GM04504 (cell line): ENCODE results near the gene RPS6KA5.
A peak's percentile ranks its signal among the peaks of the same experiment; 100 is the strongest.
"Not testable (repeated sequence)": the region's sequence is repeated elsewhere in the genome, so short reads cannot be mapped to it uniquely, and the experiment has no call there.

ENCODE experiments used
- DNase-seq: peaks from one replicate; pipeline ENCODE4 v3.0.0-alpha.2; 2012; ENCODE audit warnings: low read depth

Gene RPS6KA5

GRCh38 chr14:91065266-91065665 is 4.8 kb upstream of the RPS6KA5 start:
- no peak for DNase-seq

DNA sequence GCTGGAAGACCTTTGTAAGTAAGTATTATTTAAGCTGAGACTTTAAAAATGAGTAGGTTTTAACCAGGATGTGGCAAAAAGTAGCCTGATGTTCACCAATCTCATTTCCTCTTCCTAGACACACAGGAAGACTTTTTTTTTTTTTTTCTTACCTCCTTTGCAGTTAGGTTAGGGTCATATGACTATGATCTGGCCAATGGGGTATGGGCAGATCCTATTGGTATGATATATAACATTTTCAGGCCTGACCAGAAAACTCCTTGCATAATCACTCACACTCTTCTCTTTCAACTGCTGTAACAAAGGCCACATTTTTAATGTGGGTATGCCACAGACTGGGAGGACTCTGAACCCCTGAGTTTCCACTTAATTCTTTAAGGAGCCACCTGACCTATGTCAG is 2.7 kb upstream of the RPS6KA5 start:
- no peak for DNase-seq

- DNase-seq, result no peak
Measured at GRCh38 chr14:91062600-91062999, 2.2 kb upstream of the RPS6KA5 start.

- DNase-seq, result no peak
Measured at GRCh38 chr14:91061056-91061887, 831 bp upstream of the RPS6KA5 start.

DNA sequence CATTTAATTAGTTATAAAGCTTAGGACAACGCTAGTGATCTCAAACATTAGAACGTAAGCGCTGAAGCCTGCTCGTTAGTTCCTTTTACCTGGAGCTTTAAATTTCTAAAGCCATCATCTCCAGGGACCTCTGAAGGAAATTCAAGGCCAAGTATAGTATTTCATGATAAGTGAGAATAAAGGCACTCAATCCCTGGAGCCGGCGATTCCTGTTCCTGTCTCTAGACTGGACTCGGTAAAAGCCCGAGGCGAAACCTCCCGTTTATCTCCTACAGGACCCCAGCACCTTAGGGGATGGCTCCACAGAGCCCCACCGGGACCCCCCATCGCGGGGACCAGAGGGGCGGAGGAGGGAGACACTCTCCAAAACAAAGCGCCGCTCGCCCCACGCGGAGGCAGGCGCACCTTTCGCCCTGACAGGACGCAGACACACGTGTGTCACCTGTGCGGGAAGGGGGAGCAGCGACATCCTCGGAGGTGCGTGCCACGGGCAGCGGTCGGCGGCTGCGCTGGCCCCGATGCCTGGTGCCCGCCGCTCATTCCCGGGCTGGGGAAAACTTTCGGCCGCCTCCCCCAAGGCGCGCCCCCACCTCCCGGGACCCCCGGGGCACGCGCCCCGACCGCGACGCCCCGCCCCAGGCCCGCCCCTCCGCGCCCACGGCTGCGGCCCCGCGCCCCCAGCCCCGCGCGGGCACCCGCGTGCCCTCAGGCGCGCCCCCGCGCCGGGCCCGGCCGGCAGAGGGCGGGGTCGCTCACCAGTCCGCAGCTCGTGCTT is 678 bp downstream of the RPS6KA5 start:
- DNase-seq, result no peak

DNA sequence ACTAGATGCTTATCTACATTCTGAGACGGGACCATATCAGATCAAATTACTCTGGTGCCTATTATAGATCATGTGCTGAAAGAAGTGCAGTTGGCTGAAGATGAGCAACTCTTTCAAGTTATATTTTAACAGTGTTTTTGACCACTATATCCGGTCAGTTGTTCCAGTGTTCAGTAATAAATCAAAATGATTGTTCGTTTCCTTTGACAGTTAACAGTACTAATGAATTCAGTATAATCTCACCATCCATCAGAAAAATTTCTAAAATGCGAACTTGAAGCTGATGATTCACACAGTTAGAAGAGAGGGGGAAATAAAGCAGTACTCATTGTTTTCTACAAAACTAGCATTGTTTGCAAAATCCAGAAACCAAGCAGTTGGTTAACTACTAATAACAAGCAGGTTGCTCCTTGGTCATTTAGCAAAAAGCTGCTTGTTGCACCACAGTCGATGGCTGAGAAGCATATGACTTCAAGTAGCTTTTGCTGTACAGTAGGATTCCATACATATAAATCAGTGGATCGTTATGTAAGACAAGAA is 2.3 kb downstream of the RPS6KA5 start:
- DNase-seq, result no peak

GRCh38 chr14:91056361-91056760 is 4.1 kb downstream of the RPS6KA5 start:
- DNase-seq, result no peak

GRCh38 chr14:91055016-91055415 is 5.4 kb downstream of the RPS6KA5 start:
- no peak for DNase-seq

DNA sequence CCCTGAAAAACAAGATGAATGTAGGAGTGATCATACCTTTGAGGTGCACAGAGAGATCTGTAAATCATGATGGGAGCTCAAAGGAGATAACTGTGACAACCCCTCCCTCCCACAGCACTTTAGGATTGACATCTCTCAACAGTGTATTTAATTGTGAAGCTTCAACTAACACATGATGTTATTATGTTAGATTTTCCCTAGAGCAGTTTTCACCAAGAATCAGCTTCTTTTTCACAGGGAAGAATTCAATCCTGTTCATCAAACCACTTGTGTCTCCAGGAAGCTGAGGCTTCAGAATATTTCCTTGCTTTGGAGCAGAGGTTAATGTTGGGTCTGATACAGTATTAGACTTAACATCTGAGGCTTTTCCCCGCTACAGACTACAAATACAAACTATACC is 11.8 kb downstream of the RPS6KA5 start:
- no peak for DNase-seq

- DNase-seq, result no peak
Measured at GRCh38 chr14:91048265-91048664, 12.2 kb downstream of the RPS6KA5 start.

- no peak for DNase-seq
Measured at GRCh38 chr14:91047174-91047753, 13.2 kb downstream of the RPS6KA5 start.

- no peak for DNase-seq
Measured at GRCh38 chr14:91046488-91047072, 13.9 kb downstream of the RPS6KA5 start.

DNA sequence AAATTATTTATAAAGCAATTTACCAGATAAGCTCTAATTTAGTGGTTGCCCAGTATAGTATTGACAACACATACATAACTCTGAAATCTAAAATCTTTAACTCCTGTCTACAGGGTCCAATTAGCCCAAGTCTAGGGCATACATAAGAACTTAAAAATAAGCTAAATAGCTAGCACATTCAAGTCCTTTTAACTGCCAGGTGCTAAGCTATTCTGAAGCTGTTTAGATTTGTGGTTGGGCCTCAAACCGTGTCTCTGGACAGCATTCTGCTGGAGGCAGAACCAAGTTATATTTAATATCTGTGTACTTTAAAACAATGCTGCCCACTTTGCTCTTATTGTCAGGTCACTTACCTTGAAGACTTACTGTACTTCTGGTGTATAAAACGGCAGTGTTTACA is 19.0 kb downstream of the RPS6KA5 start:
- DNase-seq, result no peak

GRCh38 chr14:91040545-91040944 is 19.9 kb downstream of the RPS6KA5 start:
- no peak for DNase-seq

GRCh38 chr14:91038439-91038838 is 22.0 kb downstream of the RPS6KA5 start:
- peak; percentile 8 for DNase-seq

GRCh38 chr14:91036741-91037469 is 23.5 kb downstream of the RPS6KA5 start:
- no peak for DNase-seq

DNA sequence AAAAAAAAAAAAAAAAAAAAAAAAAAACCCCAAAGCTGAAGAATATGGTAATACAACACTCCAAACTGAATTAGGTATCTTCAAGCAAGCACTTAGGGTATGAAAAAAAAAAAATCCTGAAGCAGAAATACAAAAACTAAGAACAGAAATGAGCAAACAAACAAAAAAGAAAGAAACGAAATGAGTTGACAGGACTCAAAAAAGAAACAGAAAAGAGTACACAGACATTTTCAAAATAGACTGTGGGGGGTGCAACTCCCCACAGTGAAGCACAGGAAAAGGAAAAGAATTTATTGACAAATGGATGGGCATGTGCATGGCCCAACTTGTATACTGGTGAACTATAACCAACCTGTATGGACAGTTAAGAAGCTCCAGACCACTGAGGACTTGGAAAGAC is 24.6 kb downstream of the RPS6KA5 start:
- no peak for DNase-seq

GRCh38 chr14:91034379-91034778 is 26.1 kb downstream of the RPS6KA5 start:
- DNase-seq, result not testable (repeated sequence)

DNA sequence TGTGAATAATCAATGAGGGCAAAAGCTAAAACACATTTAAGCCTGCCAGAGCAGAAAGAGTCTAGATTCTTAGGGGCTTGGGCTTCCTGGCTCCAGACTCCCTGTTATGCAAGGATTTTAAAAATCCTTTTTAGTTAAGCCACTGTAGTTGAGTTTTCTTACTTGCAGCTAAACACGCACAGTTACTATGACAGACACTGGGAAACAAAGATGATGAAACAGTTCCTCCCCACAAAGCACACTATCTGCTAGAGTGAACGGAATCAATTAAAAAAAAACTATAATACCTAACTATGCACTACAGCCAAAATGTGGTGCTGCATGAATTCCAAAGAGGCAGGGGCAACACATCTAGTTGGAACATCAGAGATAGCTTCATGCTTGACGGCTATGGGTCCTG is 28.2 kb downstream of the RPS6KA5 start:
- no peak for DNase-seq

GRCh38 chr14:91031666-91032065 is 28.8 kb downstream of the RPS6KA5 start:
- no peak for DNase-seq

- no peak for DNase-seq
Measured at GRCh38 chr14:91029456-91030217, 30.8 kb downstream of the RPS6KA5 start.
